Neutrophil (primary cell): Measurements from ENCODE around the gene RDX.

Experiments used
- H3K27ac ChIP-seq: fragments of 200-600 bp; sonication (generic); 2 replicates; pipeline ENCODE4 v1.5.1; 2016; ENCODE audit warnings: mild to moderate bottlenecking, moderate library complexity
- H3K27me3 ChIP-seq: fragments of 200-600 bp; sonication (generic); 2 replicates; pipeline ENCODE4 v1.6.0; 2016; ENCODE audit warnings: mild to moderate bottlenecking
- H3K36me3 ChIP-seq: fragments of 200-600 bp; sonication (generic); 2 replicates; pipeline ENCODE4 v1.5.1; 2017
- H3K4me1 ChIP-seq, 2 experiments: fragments of 200-600 bp in 1 of 2; sonication (generic) in 1 of 2; 1 replicate in 1 of 2; 2 replicates in 1 of 2; pipeline versions ENCODE4 v1.5.1 to v1.6.1; 2013 to 2016; ENCODE audit warnings: low read depth in 1 of 2, low read length in 1 of 2, mild to moderate bottlenecking in 1 of 2, moderate library complexity in 1 of 2; ENCODE audit not compliant: control insufficient read depth in 1 of 2, insufficient read depth in 1 of 2
- H3K4me3 ChIP-seq, 2 experiments: fragments of 200-600 bp in 1 of 2; sonication (generic) in 1 of 2; 1 replicate in 1 of 2; 2 replicates in 1 of 2; pipeline ENCODE4 v1.5.1; 2013 to 2016; ENCODE audit warnings: low read depth in 1 of 2, low read length in 1 of 2, mild to moderate bottlenecking in 1 of 2, moderate library complexity in 1 of 2
- H3K9me3 ChIP-seq: fragments of 200-600 bp; sonication (generic); 2 replicates; pipeline ENCODE4 v1.5.1; 2016
- TF ChIP-seq, protein P1 (sequence below): fragments of 200-600 bp; sonication (generic); IDR thresholded peaks from 2 replicates; pipeline ENCODE4 v1.5.1; 2016; ENCODE audit warnings: antibody characterized with exemption

Gene RDX

DNA sequence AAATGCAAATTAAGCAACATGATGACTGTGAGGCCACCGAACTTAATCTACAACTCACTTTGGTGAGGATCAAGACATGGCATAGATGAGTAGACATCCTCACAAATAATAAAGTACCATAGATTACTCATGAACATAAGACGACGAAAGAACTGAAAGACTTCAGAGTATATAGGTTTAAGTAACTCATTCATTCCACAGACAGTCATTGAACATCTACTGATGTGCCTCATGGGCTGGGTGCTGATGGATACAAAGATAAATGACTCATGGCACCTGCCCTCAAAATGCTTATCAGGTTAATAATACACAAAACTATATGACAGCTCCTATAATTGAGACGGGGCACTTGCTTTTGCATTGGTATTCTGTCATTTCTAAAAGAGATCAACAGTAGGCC lies 139.9 kb downstream of the RDX start:
- Histone ChIP-seq H3K36me3 (peaks cover 43% of the 10 kb centered on the region), H3K4me3 (no peak overlapping the region), H3K4me1 (no peaks in the 10 kb centered on the region), H3K27me3 (no peaks in the 10 kb centered on the region), H3K9me3 (no peaks in the 10 kb centered on the region), H3K27ac (no peak overlapping the region)
- TF ChIP-seq, protein P1, sequence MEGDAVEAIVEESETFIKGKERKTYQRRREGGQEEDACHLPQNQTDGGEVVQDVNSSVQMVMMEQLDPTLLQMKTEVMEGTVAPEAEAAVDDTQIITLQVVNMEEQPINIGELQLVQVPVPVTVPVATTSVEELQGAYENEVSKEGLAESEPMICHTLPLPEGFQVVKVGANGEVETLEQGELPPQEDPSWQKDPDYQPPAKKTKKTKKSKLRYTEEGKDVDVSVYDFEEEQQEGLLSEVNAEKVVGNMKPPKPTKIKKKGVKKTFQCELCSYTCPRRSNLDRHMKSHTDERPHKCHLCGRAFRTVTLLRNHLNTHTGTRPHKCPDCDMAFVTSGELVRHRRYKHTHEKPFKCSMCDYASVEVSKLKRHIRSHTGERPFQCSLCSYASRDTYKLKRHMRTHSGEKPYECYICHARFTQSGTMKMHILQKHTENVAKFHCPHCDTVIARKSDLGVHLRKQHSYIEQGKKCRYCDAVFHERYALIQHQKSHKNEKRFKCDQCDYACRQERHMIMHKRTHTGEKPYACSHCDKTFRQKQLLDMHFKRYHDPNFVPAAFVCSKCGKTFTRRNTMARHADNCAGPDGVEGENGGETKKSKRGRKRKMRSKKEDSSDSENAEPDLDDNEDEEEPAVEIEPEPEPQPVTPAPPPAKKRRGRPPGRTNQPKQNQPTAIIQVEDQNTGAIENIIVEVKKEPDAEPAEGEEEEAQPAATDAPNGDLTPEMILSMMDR: no peak

DNA sequence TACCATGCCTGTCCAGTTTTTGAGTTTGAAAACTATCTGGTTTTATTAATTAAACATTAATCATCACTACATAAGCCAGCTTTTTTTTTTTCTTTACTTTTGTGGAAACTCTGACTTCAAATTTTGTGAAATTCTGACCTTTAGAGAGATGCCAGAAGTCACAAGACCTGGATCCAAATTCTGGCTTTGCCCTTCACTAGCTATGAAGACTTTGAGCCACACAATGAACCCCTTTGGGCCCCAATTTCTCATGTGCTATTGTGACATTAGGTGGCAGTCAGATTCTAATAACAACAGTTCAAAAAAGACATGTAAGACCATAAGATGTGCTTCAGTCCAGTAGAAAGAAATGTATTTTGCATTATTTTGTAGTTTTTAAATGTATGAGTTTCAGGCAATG lies 142.9 kb downstream of the RDX start:
- H3K4me3 ChIP-seq: no peak overlapping the region
- H3K27me3 ChIP-seq: no peaks in the 10 kb centered on the region
- H3K4me1 ChIP-seq: no peaks in the 10 kb centered on the region
- no peaks in the 10 kb centered on the region for H3K9me3 ChIP-seq
- TF ChIP-seq, protein P1: no peak
- H3K36me3 ChIP-seq: peaks cover 18% of the 10 kb centered on the region
- no peak overlapping the region for H3K27ac ChIP-seq

DNA sequence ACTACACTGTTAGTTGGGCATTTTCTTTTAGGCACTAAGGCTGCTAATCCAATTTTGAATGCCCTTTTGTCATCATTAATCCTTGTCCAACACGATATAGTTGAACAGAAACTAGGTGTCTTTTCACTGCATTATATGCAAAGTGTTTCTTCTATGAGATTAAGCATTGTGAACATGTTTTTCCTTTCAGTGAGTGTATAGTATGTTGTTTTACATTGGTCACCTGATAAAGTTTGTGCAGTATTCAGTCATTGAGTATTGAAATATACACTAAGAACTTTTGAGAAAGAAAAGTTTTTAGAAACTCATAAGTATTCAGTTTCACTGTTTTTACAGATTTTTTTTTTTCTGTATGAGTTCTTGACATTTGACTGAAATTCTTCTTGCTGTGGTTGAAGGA lies 144.2 kb downstream of the RDX start:
- Histone ChIP-seq H3K27me3 (no peaks in the 10 kb centered on the region), H3K4me3 (no peak overlapping the region), H3K27ac (no peak overlapping the region), H3K4me1 (no peaks in the 10 kb centered on the region), H3K9me3 (no peaks in the 10 kb centered on the region), H3K36me3 (peaks cover 8% of the 10 kb centered on the region)
- TF ChIP-seq, protein P1: no peak

DNA sequence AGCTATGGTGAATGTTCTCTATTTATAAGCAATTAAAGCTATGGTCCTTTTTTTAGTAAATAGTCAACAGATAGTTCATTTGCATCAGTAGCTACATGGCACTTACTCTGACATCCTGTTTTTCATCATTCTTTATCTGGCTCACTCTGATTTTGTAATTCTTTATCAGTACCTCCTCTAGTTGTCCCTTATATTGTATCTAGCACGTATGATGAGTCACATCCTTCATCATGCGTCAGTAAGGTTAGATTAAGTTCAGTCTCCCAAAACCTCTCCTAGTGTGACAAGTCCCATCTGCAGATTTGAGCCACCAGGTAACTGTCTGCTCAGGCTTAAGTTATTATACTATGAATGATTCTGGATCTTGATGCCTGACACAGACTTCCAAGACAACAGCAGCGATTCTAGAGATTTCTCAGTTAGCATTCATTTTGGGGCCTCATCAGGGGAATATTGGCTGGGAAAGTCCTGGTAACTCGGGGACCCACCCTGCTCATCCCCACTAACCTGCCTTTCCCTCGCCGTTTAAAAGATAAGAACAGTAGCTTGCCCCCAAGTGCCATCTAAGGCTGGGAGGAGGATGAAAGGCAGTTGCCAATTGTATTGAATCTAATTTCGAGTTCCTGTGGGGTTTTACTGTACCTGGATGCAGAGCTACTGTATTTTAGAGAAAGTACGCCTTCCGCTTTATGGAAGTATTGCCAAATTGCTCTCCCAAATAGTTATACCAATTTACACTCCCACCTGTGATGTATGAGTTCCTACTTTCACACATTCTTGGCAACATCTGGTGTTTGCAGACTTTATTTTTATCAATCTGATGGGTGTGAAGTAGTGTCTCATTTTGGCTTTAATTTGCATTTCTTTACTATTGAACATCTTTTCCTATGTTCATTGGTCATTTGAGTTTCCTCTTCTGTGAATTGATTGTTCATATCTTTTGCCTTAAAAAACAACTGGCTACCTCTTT lies 147.4 kb downstream of the RDX start:
- H3K27ac ChIP-seq: no peak overlapping the region
- TF ChIP-seq, protein P1: no peak
- H3K36me3 ChIP-seq: peaks cover 8% of the 10 kb centered on the region
- H3K27me3 ChIP-seq: no peaks in the 10 kb centered on the region
- no peaks in the 10 kb centered on the region for H3K9me3 ChIP-seq
- no peaks in the 10 kb centered on the region for H3K4me1 ChIP-seq
- H3K4me3 ChIP-seq: no peak overlapping the region

DNA sequence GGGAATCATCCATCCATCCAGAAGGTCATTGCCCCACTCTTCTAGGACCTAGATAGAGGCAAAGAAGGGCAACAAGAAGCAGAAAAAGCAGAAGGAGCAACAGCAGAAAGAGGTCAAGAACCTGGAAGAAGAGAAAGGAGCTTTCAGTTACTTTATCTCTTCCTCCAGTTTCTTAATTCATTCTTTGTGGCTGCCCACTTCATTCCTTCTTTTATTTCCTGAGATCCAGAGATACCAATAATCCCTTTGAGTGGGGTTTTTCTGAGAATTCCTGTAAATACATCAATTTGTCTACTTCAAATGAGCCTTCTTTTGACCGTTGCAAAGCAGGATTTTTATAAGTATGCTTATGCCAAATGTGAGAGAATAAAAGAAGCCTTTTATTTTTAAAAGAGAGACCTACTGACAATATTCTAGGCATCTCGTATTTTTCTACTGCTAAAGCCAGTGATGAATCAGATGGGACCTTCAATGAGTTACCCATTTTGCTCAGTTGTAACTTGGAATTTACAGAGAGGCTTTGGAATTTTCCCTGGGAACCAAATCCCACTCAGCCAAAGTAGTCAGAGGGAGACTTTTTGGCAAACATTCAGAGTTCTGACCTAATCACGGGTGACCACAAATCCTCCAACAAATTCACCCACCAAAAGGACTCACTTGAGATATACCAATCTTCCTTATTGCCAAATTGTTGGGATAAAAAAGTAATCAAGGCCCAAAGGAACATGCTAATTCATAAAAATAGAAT lies 148.3 kb downstream of the RDX start:
- Histone ChIP-seq H3K27ac (no peak overlapping the region), H3K4me1 (no peaks in the 10 kb centered on the region), H3K36me3 (peaks cover 4% of the 10 kb centered on the region), H3K9me3 (no peaks in the 10 kb centered on the region), H3K4me3 (no peak overlapping the region), H3K27me3 (no peaks in the 10 kb centered on the region)
- TF ChIP-seq, protein P1: no peak
